Stimulated activated CD8-positive, alpha-beta memory T cell treated with anti-CD3 and anti-CD28 coated beads, Interleukin-7, amount 100 ng/mL, for 24 hours (primary cell): Measurements from ENCODE around the gene GRID2.

Experiments used
- DNase-seq: peaks from one replicate; pipeline ENCODE4 v3.0.0-alpha.2; 2020; ENCODE audit warnings: low read depth

Gene GRID2

DNA sequence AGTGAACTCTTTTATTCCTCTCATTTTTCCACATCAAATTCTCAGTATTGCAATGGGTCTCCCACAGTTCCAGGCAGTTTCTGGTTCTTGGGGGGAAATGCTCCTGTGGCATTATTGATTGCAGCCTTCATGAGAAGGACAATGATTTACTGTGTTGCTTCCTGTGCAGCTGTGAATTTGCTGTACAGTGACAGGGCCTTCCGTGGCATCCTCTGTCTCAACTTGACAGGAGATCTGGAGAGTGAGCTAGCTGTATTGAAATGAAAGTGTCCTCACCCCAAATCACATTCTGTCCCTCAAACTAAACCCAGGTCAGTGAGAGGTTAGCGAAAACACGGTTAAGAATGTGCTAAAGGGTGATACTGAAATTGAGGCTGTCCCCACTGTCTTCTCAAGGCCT, 1447.6 kb downstream of the GRID2 start:
- no peak for DNase-seq

DNA sequence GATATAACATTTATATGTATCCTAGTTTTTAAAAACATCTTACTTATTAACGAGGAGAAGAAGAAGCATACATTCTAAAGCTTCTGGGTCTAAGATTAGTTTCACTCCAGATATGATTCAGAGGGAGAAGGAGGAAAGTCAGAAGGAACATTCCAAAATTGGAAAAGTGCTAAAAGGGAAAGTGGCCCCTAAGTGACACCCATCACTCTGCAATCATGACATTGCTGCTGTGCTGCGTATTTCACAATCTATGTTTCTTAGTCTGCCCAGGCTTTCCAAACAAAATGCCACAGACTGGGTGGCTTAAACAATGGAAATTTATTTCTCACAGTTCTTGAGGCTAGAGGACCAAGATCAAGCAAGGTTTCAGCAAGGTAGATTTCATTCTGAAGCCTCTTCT, 1452.3 kb downstream of the GRID2 start:
- no peak for DNase-seq

DNA sequence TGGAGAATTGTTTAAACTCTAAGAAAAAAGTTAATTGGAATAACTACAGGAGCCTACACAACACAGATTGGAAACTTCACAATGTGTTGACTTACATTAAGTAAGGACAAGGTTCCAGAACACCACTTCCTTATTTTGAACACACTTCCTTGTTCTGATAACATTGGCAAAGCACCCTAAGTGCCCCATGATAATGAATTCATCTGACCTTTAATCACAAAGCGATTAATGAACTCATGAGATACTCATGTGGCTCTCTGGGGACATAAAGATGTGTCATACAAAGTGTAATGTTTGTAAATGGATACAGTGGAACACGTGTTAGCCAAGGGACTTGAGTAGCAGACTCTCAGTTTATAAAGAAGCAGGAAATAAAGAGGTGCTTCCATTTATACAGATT, 1455.7 kb downstream of the GRID2 start:
- no peak for DNase-seq

DNA sequence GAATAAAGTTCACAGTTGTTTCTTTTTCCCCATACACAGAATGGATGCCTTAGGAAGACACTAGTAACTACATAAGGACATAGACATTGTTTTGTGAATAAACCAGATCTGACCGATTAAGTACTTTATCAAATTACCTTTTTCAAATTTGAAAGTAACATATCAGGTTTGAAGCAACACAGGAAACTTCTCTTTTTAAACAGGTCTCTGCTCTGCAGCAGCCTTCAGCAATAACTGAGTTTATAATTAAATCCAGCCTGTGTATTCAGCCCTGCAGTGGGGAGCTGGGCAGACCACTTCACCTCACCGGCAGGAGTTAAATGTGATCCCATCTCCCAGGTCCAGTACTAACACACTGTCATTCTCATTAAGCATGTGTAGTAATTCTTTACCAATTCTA, 1456.5 kb downstream of the GRID2 start:
- no peak for DNase-seq

DNA sequence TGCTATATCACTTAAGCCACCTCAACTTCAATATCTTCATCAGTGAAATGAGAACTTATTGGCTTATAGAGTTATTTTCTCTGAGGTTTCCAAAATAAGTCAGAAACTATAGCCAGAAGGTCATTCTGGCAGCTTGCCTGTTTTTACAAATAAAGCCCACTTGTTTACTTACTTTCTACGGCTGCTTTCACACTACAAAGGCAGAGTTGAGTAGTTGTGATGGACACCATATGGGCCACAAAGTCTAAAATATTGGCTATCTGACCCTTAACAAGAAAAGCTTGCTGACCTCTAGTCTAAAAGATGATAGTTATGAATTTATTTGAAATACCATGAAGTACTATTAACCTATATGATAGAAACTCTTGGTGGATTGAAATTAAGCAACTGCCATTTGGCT, 1457.5 kb downstream of the GRID2 start:
- DNase-seq = no peak

DNA sequence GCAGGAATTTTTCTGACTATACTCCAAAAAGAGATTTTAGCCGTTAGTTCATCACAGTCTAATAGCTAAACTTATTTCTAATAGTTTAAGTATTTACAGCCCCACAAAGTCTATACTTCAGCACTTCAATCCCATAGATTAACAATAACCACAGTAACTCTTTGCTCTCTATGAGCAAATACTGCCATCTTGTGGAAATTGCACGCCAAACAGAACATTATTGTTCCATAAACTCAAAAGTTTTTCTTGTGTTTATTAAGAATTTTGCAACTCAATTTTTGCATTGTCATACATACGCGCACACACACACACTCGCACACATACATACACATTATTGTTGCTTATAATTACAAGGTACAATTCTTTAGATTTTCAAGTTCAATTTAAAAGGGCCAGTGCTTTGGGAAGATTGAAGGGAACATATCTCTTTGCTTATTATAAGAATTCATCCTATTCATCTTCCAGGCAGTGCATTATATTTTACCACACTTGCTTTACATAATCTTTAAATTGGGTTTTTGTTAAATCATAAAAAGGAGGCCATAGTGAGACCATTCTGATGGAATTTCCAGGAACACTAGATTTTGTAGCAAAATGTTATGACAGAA, 1461.0 kb downstream of the GRID2 start:
- DNase-seq = no peak

DNA sequence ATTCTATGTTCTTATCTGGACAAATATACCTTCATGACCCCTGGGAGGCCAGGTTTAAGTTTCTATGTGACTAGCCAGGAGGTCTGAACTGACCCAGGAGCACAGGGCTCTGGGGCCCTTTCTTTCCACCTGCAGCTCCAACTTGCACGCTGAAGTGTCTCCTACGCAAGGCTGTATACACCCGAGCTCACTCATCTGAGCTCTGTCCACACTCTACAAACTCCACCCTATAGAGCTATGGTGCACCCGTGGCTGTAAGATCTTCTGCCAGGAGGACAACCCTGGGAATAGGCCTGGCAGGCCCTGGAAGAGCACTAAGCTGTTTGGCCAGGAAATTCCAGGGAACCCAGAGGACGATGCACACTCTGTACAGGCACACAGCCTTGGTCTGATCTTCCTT, 1464.2 kb downstream of the GRID2 start:
- no peak for DNase-seq

DNA sequence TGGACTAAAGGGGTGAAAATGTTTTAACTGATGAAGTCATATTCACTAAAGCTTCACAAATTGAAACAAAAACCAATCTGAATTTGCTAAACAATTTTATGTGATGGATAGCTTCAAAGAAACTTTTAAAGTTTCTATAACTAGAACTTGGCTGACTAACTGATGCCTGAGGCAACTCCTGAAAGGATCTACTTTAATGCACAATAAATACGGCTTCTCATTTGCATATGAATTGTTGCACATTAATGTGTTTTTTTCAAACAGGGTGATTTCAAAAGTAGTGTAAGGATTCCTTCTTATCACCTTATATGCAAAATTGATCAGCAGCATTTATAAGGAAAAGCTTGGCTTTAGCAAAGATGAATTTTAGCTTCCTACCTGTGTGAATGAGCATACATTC, 1466.4 kb downstream of the GRID2 start:
- DNase-seq = no peak

DNA sequence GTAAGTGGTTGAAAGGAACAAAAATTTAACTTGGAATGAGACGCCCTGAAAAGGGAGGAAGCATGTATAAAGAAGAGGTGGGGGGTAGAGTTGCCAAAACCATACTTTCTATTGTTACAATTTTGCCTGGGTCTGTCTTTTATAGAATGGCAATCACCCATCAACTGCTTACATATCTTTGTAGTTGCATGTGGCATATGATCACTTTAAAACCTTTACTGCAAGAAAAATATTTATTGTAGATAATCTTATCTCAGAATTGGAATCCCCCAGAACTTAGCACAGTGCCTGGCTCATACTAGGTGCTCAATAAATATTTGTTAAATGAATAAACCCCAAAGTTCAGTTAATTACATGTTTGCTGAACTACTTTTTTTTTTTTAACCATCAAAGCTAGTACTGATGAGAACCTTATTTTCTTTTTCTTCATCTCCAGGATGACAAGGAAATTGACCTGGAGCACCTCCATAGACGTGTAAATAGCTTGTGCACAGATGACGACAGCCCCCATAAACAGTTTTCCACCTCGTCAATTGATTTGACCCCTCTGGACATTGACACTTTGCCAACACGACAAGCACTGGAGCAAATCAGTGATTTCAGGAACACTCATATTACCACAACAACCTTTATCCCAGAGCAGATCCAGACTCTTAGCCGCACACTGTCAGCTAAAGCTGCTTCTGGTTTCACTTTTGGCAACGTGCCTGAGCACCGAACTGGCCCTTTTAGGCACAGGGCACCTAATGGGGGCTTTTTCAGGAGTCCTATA, 1468.1 kb downstream of the GRID2 start:
- DNase-seq = no peak

DNA sequence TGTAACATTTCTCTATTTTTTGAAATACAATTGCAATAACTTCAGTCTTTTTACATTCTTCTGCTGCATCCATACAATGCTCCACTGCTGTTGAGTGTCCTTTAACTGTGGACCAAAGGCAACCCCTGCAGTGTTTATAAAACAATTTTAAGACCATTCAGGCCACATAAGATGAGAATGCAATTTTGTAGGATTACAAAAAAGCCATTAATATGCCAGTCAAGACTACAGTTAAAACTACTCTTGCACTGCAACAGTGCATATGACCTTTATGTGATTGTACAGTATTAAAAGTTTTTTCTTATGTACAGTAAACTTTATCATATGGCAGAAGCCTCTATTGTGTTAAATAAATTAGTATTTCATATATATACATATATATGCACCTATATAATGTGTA, 1469.1 kb downstream of the GRID2 start:
- no peak for DNase-seq

DNA sequence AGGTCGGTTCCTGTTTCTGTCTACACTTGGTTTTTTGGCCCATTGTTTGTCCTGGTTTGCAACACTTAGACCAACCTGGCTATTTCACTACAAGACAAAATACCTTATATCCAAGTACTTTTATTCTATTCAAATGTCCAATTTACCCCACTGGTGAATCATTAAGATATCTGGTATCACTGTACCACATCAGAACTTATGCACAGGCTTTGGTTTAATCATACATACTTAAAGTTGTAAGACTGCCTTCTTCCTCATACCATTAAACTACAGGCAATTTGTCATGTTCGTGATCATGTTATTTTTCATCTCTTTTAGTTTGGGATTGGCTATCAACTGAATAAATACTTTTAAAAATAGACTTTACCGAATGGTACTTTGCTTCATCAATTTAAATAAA, 1471.8 kb downstream of the GRID2 start:
- no peak for DNase-seq

DNA sequence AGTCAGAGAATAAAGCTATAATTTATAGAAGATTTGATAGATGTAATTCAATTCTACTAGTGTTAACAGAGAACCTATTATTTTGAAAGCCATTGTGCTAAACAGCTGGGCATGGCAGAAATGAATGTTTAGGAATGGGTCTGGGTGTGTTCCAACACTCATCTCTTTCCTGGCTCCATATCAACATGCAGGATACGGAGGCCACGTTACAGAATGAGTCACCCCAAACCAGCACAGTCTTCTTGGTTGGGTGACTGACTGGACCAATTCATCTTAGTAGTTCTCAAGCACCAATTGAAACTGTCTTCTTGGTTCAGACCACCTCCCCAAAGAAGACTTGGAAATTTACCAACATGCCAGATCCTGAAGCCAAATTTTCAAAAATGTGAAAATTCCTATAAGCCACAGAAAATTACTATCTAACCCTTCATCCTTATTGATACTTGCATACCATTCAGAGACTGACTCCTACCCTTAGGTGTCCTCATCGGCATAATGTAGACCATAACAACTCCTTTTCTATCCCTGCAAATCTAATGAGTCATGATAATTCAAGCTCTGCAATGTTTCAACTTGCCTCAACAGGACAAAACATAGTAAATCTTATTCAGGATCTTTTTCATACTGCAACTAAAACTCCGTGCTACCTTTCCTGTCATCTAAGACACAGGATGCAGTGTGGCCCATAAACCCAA, 1472.8 kb downstream of the GRID2 start:
- DNase-seq = no peak

DNA sequence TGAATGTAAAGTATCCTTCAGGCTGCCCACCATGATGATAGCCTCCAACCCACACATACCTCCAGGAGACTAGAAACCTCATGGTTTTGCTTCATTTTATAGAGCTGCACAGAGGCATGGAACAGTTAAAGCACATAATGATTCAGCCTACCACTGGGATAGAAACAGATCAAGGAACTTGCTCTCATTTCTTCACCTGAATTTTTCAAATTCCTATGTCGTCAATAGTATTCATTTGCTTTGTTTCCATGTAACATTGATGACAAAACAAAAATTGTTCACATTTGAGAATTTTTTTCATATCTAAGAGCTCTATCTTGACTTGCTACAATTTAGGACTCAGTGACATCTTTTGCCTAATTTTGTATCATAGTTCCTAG, 1473.3 kb downstream of the GRID2 start:
- no peak for DNase-seq

DNA sequence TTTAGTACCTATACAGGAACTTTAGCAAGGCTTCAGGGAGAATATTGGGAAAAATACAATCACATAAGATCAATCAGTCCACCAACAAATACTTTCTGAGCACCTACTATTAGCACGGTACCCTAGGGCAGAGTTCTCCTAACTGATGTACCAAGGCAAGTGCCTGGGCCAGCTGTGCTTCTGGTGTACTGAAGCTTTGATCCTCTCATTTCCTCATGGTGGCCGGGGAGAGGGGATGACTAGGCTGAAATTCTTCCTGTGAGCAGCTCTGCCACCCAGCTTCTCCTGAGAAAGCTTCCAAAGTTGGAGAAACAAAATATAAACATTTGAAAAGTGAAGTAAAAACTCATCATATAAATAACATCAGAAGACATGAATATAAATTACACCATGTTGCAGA, 1475.5 kb downstream of the GRID2 start:
- no peak for DNase-seq

DNA sequence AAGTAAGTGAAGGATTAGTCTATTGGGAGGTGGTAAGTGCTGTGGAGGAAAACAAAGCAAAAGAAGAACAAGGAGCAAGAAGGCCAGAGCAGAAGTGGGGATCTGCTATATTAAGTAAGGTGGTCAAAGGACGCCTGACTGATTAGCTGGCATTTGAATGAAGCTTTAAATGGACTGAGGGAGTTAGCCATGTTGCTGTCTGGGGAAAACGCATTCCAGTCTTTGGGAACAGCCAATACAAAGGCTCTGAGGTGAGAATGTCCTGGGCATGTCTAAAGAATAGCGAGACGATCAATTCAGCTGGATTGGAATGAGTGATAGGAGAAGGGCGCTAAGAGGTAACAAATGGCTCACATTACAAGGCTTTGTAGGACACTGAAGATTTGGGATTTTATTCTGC, 1476.3 kb downstream of the GRID2 start:
- DNase-seq = no peak

DNA sequence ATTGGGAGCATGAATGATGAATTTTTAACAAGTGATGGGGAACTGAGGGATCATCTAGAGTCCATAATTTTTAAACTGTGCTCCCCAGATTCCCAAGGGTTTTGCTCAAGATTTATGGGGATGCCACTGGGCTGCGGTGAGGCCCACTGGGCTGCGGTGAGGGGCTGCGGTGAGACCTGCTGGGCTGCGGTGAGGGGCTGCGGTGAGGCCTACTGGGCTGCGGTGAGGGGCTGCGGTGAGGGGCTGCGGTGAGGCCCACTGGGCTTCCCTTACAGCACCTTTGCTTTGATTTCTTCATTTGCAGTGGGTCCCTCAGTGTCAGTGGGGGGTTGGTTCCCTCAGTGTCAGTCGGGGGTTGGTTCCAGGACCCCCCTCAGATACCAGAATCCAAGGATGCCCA, 1477.4 kb downstream of the GRID2 start:
- DNase-seq = no peak

DNA sequence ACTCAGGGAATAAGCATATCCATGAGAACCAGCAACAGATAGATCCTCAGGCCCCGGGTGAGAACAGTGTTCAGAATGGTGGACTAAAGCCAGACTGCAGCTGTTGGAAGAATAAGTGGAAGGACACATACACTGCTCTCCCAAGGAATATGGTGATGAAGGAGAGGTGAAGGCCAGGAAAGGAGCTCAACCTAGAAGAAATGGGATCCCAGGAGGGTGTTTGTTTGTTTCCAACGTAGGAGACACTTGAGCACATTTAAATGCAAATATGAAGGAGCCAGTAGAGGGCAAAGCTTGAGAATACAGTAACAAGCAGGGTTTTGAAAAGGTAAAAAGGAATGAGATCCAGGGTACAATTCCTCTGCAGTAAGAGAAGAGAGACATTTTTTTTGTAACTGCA, 1482.4 kb downstream of the GRID2 start:
- DNase-seq = no peak

DNA sequence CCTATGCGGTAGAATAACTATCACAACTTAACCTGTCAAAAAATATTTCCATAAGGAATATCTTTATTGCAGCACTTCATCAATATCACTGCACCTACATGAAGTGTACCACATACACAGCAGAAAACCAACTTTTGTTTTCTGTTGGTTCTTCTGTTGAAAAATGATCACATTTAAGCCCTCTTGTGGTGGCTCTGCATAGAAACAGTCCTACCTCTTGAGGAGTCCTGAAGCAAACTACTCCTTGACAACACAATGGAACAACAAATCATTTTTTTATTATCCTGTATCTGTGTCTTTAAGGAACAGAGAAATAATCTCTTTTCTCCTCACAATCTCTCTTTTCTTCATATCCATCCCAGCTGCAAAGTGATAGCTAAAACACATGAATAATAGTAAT, 1484.9 kb downstream of the GRID2 start:
- no peak for DNase-seq

DNA sequence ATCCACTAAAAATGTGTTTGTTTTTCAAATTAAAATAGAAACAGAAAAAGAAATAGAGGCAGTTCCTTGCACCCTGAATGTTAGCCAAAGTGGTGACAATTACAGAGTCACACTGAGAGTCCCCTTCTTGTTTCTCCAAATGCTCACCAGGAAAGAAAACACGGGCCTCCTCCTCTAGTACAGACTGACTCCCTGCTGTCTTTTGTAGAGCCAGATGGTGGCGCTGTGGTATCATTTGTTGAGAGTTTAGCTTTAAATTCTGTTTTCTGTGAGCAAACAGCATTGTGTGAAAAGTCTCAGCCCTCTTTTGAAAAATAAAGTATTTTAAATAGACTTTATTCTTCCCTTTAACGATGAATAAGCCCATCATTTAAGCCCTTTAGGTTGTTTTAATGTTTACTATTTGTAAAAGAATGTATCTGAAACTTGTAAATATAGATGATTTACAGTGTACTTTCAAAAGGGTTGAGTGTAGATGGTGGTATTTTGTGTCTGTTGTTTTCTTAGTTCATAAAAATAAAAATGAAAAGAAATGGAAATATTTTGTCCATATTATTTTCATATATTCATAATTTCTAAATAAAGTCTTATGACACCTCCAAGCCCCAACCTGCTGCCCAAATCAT, 1487.9 kb downstream of the GRID2 start:
- DNase-seq = no peak

DNA sequence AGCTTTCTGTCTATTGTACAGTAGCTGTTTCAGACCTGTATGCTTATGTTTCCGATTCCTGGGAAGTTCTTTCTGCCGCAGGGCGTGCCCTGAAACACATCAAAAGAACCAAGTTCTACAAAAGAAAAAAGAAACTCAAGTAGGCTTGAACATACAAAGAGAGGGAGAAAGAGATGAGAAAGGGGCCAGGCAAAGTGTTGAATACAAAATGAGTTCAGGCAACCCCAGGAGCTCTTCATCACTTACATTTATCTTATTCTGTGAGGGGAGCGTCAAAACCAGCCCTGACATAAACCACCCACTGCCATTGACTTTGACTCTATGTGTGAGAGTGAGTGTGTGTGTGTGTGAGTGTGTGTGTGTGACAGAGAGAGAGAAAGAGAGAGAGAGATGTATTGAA, 1498.3 kb downstream of the GRID2 start:
- no peak for DNase-seq

DNA sequence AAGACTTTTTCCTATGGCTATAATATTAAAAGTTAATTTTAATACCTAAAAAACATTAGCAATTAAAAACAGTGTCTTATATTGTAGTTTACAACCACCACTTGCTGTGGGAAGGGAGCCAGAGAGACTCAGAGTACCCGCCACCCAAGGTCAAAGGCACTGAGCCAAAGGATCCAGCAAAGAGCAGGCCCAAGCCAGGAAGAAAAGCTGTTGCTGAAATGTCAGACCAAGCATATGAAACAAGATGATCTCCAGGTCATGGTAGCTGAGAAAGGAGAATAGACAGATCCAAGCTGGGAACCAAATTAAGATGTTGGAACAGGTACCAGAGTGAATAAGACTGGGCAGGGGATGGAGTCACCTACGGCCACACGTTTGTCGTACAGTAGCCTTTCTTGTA, 1506.0 kb downstream of the GRID2 start:
- no peak for DNase-seq

DNA sequence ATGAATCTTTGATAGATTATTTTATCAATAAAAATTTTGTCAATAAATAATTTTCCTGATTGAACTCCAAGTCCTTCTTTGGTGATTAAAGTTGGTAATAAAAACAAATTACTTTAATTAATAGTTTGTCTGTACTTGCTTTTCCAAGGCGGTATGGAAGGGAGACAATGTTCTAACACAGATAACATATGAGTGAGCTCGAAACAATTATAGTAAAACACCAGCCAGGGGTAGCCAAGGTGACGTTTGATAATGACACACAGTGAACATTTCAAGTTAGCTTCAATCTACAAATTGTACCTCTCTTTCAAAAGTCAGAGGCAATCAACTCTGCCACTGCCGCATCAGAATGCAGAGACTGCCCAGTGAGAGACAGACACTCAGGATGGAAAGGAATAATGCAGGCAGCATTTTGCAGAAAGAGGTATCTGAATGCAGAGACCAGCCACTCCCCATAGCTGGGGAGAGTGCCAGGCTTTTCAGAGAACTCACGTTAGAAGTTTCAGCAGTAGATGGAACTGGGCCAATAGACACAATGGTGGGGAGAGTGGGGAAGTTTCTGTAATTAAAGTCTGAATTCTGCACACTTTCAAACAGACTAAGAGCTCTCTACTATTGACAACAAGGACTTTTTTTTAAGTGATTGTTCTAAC, 1506.7 kb downstream of the GRID2 start:
- no peak for DNase-seq

DNA sequence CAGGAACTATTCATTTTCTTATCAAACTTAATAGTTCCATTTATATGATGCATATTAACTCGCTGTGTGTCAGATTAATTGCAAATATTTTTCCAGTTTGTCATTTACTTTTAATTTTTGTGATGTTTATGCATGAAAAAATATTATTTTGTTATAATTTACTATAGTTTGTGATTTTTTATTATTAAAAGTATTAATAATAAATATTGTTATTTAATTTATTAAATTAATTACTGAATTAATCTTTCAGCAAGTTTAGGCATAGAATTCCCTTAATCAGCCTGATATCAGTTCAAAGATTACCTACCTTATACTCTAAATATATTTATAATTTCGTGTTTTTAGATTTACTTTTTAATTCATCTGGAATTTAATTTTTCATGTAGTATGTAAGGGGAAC, 1509.3 kb downstream of the GRID2 start:
- no peak for DNase-seq
